Calu3 (cell line): ENCODE measurements around the gene MAPK1. TPM values are rescaled to one million over a fixed set of nuclear protein-coding genes. Genes with fewer than 3 reads are reported as not detected.

Source experiments
- BruUV-seq: library from RNA; stranded (reverse); fragments of 400-500 nt; replicated peaks from 2 replicates; lab custom pipeline; 2021; lab: Mats Ljungman, UMichigan
- CTCF ChIA-PET: fragments of 300-600 bp; sonication (Branson Sonifier 250); formaldehyde crosslinking; loops from one replicate; lab custom pipeline; 2022; ENCODE audit warnings: antibody characterized with exemption; lab: Charles Lee
- DNase-seq: peaks from one replicate; pipeline ENCODE4 v3.0.0; 2022
- H3K27ac Mint-ChIP-seq: one replicate; pipeline ENCODE4 v1.8.0; 2022; ENCODE audit warnings: mixed read lengths; ENCODE audit not compliant: unreplicated experiment
- H3K27me3 Mint-ChIP-seq: one replicate; pipeline ENCODE4 v1.8.0; 2022; ENCODE audit warnings: mixed read lengths; ENCODE audit not compliant: unreplicated experiment
- H3K36me3 Mint-ChIP-seq: one replicate; pipeline ENCODE4 v1.8.0; 2022; ENCODE audit warnings: mild to moderate bottlenecking, moderate library complexity, mixed read lengths; ENCODE audit not compliant: insufficient read depth, unreplicated experiment
- H3K4me1 Mint-ChIP-seq: one replicate; pipeline ENCODE4 v1.8.0; 2022; ENCODE audit warnings: mild to moderate bottlenecking, low read depth, mixed read lengths; ENCODE audit not compliant: unreplicated experiment
- H3K4me3 Mint-ChIP-seq: one replicate; pipeline ENCODE4 v1.8.0; 2022; ENCODE audit warnings: mild to moderate bottlenecking, low read depth, moderate library complexity, mixed read lengths; ENCODE audit not compliant: unreplicated experiment
- H3K9me3 Mint-ChIP-seq: one replicate; pipeline ENCODE4 v1.8.0; 2022; ENCODE audit warnings: low read depth, mixed read lengths; ENCODE audit not compliant: unreplicated experiment
- intact Hi-C: fragments of 100-400 bp; cut with micrococcal nuclease; formaldehyde crosslinking; loops from one replicate; pipeline ENCODE4 v1.10.0; 2022; ENCODE audit not compliant: unreplicated experiment
- total RNA-seq: library from RNA; stranded (reverse); gene quantifications from 2 replicates; pipeline ENCODE4 v1.2.3, GENCODE V29; 2022
- TF ChIP-seq, protein P1 (sequence below): fragments of 200-600 bp; IDR thresholded peaks from one replicate; pipeline ENCODE4 v1.8.0; 2022; ENCODE audit warnings: antibody characterized with exemption; ENCODE audit not compliant: unreplicated experiment

MAPK1 gene
- total RNA-seq, 1 experiment from 2014 or later = 157 TPM

DNA sequence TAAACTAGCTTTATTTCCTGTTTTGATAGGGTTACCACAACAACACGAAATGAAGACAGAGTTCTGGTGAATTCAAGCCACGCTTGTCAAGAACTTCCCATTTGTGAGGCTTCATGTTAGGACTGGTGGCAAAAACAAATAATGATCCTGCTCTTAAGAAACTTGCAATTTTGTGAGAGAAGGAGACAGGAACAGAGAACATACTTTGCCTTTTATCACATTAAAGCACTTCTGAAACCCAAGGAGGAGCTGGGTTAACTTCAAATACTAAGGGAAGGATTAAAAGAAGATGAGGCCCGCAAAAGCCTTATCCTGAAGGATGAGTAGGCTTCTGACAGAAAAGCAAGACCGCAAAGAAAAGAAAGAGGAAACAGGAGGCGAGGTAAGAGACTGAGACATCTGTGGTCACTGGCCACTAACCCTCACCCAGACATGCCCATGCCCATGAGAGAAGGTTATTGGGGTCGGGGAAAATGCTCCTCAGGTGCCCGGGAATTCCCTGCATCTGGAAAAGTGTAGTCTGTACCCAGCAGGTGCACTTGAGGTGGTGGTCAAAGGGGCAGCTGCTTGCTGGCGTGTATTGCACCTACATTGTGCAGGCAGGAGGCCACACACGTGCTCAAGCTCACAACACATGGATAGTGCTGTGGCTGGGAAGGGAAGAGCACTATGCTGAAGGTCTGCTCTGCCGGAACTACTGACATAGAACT is 50.5 kb downstream of the MAPK1 start:
- peak overlapping the region; percentile 82 for H3K27ac Mint-ChIP-seq
- peak; percentile 36 for DNase-seq

DNA sequence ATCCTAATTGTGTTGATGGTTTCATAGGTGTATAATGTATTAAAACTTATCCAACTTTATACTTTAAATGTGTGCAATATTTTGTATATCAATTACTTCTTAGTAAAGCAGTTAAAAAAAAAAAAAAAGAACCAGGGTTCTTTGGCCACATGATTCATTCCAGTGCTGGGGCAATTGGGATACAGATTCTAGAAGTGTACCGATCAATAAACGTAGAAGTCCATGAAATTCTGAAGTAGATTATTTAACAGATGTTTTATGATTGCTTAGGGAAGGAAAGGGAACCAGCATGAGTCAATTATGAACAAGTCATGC is 51.0 kb downstream of the MAPK1 start:
- intact Hi-C loops = loop anchor here (10.0 kb wide), 1 partner anchor 48 kb away; the partner anchor contains the start of gene MAPK1
- Mint-ChIP-seq H3K4me1 (peaks cover 45% of the 10 kb centered on the region), H3K27me3 (no peaks in the 10 kb centered on the region), H3K4me3 (peak overlapping the region; percentile 4), H3K9me3 (no peaks in the 10 kb centered on the region), H3K27ac (peak overlapping the region; percentile 82), H3K36me3 (peaks cover 17% of the 10 kb centered on the region)
- no TSS peak for BruUV-seq
- DNase-seq = no peak
- CTCF ChIA-PET = interaction anchor here (0.6 to 1.9 kb wide), 5 partner anchors 15 to 129 kb away, joined by 3 to 6 read pairs (median 4); partner anchors contain the start of gene MAPK1
- TF ChIP-seq, protein P1, sequence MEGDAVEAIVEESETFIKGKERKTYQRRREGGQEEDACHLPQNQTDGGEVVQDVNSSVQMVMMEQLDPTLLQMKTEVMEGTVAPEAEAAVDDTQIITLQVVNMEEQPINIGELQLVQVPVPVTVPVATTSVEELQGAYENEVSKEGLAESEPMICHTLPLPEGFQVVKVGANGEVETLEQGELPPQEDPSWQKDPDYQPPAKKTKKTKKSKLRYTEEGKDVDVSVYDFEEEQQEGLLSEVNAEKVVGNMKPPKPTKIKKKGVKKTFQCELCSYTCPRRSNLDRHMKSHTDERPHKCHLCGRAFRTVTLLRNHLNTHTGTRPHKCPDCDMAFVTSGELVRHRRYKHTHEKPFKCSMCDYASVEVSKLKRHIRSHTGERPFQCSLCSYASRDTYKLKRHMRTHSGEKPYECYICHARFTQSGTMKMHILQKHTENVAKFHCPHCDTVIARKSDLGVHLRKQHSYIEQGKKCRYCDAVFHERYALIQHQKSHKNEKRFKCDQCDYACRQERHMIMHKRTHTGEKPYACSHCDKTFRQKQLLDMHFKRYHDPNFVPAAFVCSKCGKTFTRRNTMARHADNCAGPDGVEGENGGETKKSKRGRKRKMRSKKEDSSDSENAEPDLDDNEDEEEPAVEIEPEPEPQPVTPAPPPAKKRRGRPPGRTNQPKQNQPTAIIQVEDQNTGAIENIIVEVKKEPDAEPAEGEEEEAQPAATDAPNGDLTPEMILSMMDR = no peak

More for the DNA sequence above, 50.5 kb downstream of the MAPK1 start:
- CTCF ChIA-PET = interaction anchor here (0.6 to 1.9 kb wide), 5 partner anchors 14 to 130 kb away, joined by 3 to 6 read pairs (median 4); partner anchors contain the start of gene MAPK1
- H3K9me3 Mint-ChIP-seq = no peaks in the 10 kb centered on the region
- H3K4me3 Mint-ChIP-seq = peak overlapping the region; percentile 4
- BruUV-seq = no TSS peak
- intact Hi-C loops = loop anchor here (10.0 kb wide), 1 partner anchor 48 kb away; the partner anchor contains the start of gene MAPK1
- TF ChIP-seq, protein P1 = no peak
- peaks cover 17% of the 10 kb centered on the region for H3K36me3 Mint-ChIP-seq
- peaks cover 45% of the 10 kb centered on the region for H3K4me1 Mint-ChIP-seq
- H3K27me3 Mint-ChIP-seq = no peaks in the 10 kb centered on the region

DNA sequence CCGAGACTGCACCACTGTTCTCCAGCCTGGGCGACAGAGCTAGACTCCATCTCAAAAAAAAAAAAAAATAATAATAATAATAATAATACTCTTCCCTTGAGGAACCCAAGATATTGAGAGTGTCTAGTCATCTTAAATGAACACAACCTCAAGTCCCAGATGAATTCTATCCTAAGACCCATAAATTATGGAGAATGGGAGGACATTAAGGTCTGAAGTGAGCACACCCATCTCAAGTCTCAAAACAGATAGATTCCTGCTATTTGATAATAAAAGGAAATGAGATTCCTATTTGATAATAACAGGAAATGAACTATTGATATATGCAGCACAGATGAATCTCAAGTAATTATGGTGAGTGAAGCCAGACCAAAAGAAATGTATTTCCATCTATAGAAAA is 51.5 kb downstream of the MAPK1 start:
- no TSS peak for BruUV-seq
- Mint-ChIP-seq H3K4me1 (peaks cover 45% of the 10 kb centered on the region), H3K4me3 (no peak overlapping the region), H3K27ac (peak overlapping the region; percentile 82), H3K9me3 (no peaks in the 10 kb centered on the region), H3K27me3 (no peaks in the 10 kb centered on the region), H3K36me3 (peaks cover 17% of the 10 kb centered on the region)
- CTCF ChIA-PET = interaction anchor here (0.6 to 1.9 kb wide), 5 partner anchors 15 to 114 kb away, joined by 3 to 6 read pairs (median 4); partner anchors contain the start of gene MAPK1
- intact Hi-C loops = loop anchor here (10.0 kb wide), 1 partner anchor 49 kb away; the partner anchor contains the start of gene MAPK1
- TF ChIP-seq, protein P1 = no peak
- DNase-seq = no peak

DNA sequence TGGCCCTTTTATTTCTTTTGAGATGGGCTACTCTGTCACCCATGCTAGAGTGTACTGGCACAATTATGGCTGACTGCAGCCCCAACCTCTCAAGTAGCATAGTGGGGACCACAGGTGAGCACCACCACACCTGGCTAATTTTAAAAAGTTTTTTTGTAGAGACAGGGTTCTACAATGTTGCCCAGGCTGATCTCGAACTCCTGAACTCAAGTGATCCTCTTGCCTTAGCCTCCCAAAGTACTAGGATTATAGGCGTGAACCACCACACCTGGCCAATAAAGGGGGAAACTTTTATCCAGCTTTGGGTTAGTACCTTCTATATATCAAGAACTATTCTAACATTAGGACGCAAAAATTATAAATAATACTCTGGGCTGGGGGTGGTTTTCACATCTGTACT is 52.1 kb downstream of the MAPK1 start:
- no peak for DNase-seq
- Mint-ChIP-seq H3K9me3 (no peaks in the 10 kb centered on the region), H3K4me3 (no peak overlapping the region), H3K4me1 (peaks cover 45% of the 10 kb centered on the region), H3K36me3 (peaks cover 17% of the 10 kb centered on the region), H3K27me3 (no peaks in the 10 kb centered on the region), H3K27ac (no peak overlapping the region)
- CTCF ChIA-PET = interaction anchor here (1.2 to 1.9 kb wide), 2 partner anchors 43 to 114 kb away, joined by 4 to 5 read pairs; no protein-coding TSS in a partner anchor
- BruUV-seq = no TSS peak
- TF ChIP-seq, protein P1 = no peak
- intact Hi-C loops = loop anchor here (10.0 kb wide), 1 partner anchor 49 kb away; the partner anchor contains the start of gene MAPK1
